ENCODE results near the gene SECISBP2L. TPM values are rescaled to one million over a fixed set of nuclear protein-coding genes. Genes with fewer than 3 reads are reported as not detected.
"Not testable (repeated sequence)": the region's sequence is repeated elsewhere in the genome, so short reads cannot be mapped to it uniquely, and the experiment has no call there.

SECISBP2L gene
- total and polyA plus RNA-seq, 2 experiments from 2014 or later, result 18.6 to 28.3 TPM

DNA sequence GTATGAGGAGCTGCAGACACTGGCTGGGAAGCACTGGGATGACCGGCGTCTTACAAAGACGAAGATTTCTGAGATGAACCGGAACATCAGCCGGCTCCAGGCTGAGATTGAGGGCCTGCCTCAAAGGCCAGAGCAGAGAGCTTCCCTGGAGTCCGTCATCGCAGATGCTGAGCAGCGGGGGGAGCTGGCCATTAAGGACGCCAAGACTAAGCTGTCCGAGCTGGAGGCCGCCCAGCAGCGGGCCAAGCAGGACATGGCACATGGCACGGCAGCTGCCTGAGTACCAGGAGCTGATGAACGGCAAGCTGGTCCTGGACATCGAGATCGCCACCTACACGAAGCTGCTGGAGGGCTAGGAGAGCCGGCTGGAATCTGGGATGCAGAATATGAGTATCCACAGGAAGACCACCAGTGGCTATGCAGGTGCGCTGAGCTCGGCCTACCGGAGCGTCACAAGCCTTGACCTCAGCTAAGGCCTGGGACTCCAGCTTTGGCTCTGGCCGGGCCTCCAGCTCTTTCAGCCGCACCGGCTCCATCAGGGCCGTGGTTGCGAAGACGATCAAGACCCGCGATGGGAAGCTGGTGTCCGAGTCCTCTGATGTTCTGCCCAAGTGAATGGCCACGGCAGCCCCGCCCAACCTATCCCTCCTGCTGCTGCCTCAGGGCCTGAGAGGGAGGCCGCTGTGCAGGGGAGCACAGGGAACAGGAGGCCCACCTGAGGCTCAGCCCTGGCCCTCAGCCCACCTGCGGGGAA lies 73.3 kb downstream of the SECISBP2L start:
- H3K27me3 ChIP-seq (ENCODE audit: insufficient read depth), result 0 out of 2 replicates have a peak, but pooled peaks cover 6% of the 10 kb centered on the region
- H3K4me3 ChIP-seq, result no peak overlapping the region
- no peak overlapping the region for H2AFZ ChIP-seq
- H3K36me3 Mint-ChIP-seq (ENCODE audit: low read depth), result no peaks in the 10 kb centered on the region
- no peaks in the 10 kb centered on the region; the same call in 1 of the 2 replicates for H3K9me2 ChIP-seq (ENCODE audit: insufficient read depth)
- H3K9me3 Mint-ChIP-seq, result no peaks in the 10 kb centered on the region
- no peaks in the 10 kb centered on the region for H3K79me2 ChIP-seq (replicated peaks; ENCODE audit: insufficient read depth)
- no peak overlapping the region for H3K27ac ChIP-seq (ENCODE audit: low read depth)
- H3K36me3 ChIP-seq (ENCODE audit: insufficient read depth), result no peaks in the 10 kb centered on the region
- no peak overlapping the region for H3K27ac Mint-ChIP-seq
- peaks cover 17% of the 10 kb centered on the region for H3K4me1 Mint-ChIP-seq
- H4K20me1 ChIP-seq (replicated peaks; ENCODE audit: insufficient read depth), result no peaks in the 10 kb centered on the region
- no peak overlapping the region for H3K4me3 Mint-ChIP-seq
- H3K27me3 Mint-ChIP-seq (ENCODE audit: insufficient read depth, low read depth, poor library complexity), result peaks cover 10% of the 10 kb centered on the region
- peaks cover 9% of the 10 kb centered on the region; the same call in 1 of the 2 replicates for H3F3A ChIP-seq (replicated peaks; ENCODE audit: low read depth)
- TF ChIP-seq EZH2phosphoT487 (IDR thresholded peaks at IDR 0.05; ENCODE audit: unreplicated experiment) (no peak), ZNF114 (CRISPR knock-in tag; IDR thresholded peaks at IDR 0.05) (no peak), ZNF331 (CRISPR knock-in tag; IDR thresholded peaks at IDR 0.05; ENCODE audit: low read depth) (no peak), EZH2 (IDR thresholded peaks at IDR 0.05; ENCODE audit: low read depth, unreplicated experiment) (no peak), JUNB (IDR thresholded peaks at IDR 0.05; ENCODE audit: unreplicated experiment) (no peak)
- peaks cover 13% of the 10 kb centered on the region for H3K4me1 ChIP-seq (ENCODE audit: insufficient read depth)
- ATAC-seq (no peak), DNase-seq (ENCODE audit: low spot score) (no peak)
- H3K4me2 ChIP-seq, result no peak overlapping the region

DNA sequence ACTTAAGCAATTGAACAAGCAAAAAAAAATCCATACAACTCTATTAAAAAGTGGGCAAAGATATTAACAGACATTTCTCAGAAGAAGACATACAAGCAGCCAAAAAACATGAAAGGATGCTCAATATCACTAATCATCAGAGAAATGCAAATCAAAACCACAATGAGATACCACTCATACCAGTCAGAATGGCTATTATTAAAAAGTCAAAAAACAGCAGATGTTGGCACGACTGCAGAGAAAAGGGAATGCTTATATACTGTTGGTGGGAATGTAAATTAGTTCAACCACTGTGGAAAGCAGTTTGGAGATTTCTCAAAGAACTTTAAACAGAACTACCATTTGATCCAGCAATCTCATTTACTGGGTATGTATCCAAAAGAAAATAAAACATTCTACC lies 75.3 kb downstream of the SECISBP2L start:
- not testable (repeated sequence) for H3K27me3 Mint-ChIP-seq (ENCODE audit: insufficient read depth, low read depth, poor library complexity); H2AFZ ChIP-seq

DNA sequence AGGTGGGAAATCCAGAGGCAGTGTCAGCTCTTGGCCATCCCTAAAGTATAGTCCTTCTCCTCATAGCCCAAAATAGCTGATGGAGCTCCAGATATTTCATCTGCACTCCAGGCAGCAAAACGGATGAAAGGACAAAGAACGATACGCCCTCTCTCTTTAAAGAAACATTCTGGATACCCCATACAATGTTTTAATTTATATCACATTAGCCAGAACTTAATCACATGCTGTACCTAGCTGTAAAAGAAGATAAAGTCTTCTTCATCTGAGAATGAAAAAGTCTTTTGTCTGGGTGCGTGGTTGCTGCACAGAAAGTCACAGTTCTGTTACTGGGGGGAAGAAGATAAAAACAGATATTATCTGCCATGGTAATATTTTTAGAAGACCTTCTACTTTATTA lies 78.2 kb downstream of the SECISBP2L start:
- no peaks in the 10 kb centered on the region for H4K20me1 ChIP-seq (replicated peaks; ENCODE audit: insufficient read depth)
- Mint-ChIP-seq H3K27me3 (ENCODE audit: insufficient read depth, low read depth, poor library complexity) (peaks cover 13% of the 10 kb centered on the region), H3K27ac (no peak overlapping the region), H3K36me3 (ENCODE audit: low read depth) (no peaks in the 10 kb centered on the region), H3K4me3 (no peak overlapping the region), H3K4me1 (peaks cover 12% of the 10 kb centered on the region), H3K9me3 (no peaks in the 10 kb centered on the region)
- no peak overlapping the region for H2AFZ ChIP-seq
- H3K79me2 ChIP-seq (replicated peaks; ENCODE audit: insufficient read depth), result no peaks in the 10 kb centered on the region
- no peak overlapping the region for H3K4me2 ChIP-seq
- ATAC-seq, result no peak
- DNase-seq (ENCODE audit: low spot score), result no peak
- H3K27me3 ChIP-seq (ENCODE audit: insufficient read depth), result peaks cover 4% of the 10 kb centered on the region
- H3K9me2 ChIP-seq (ENCODE audit: insufficient read depth), result no peaks in the 10 kb centered on the region; the same call in 1 of the 2 replicates
- H3K27ac ChIP-seq (ENCODE audit: low read depth), result no peak overlapping the region
- H3K4me3 ChIP-seq, result no peak overlapping the region
- H3F3A ChIP-seq (replicated peaks; ENCODE audit: low read depth), result no peaks in the 10 kb centered on the region
- no peaks in the 10 kb centered on the region for H3K36me3 ChIP-seq (ENCODE audit: insufficient read depth)
- H3K4me1 ChIP-seq (ENCODE audit: insufficient read depth), result peaks cover 6% of the 10 kb centered on the region; the same call in 1 of the 2 replicates
- TF ChIP-seq ZNF331 (CRISPR knock-in tag; IDR thresholded peaks at IDR 0.05; ENCODE audit: low read depth) (no peak), CREB1 (CRISPR knock-in tag; IDR thresholded peaks at IDR 0.05; ENCODE audit: low read depth) (no peak), ZNF114 (CRISPR knock-in tag; IDR thresholded peaks at IDR 0.05) (no peak), EZH2phosphoT487 (IDR thresholded peaks at IDR 0.05; ENCODE audit: unreplicated experiment) (no peak), NANOG (IDR thresholded peaks at IDR 0.05; ENCODE audit: borderline replicate concordance) (no peak)
- TF ChIP-seq, protein P1, sequence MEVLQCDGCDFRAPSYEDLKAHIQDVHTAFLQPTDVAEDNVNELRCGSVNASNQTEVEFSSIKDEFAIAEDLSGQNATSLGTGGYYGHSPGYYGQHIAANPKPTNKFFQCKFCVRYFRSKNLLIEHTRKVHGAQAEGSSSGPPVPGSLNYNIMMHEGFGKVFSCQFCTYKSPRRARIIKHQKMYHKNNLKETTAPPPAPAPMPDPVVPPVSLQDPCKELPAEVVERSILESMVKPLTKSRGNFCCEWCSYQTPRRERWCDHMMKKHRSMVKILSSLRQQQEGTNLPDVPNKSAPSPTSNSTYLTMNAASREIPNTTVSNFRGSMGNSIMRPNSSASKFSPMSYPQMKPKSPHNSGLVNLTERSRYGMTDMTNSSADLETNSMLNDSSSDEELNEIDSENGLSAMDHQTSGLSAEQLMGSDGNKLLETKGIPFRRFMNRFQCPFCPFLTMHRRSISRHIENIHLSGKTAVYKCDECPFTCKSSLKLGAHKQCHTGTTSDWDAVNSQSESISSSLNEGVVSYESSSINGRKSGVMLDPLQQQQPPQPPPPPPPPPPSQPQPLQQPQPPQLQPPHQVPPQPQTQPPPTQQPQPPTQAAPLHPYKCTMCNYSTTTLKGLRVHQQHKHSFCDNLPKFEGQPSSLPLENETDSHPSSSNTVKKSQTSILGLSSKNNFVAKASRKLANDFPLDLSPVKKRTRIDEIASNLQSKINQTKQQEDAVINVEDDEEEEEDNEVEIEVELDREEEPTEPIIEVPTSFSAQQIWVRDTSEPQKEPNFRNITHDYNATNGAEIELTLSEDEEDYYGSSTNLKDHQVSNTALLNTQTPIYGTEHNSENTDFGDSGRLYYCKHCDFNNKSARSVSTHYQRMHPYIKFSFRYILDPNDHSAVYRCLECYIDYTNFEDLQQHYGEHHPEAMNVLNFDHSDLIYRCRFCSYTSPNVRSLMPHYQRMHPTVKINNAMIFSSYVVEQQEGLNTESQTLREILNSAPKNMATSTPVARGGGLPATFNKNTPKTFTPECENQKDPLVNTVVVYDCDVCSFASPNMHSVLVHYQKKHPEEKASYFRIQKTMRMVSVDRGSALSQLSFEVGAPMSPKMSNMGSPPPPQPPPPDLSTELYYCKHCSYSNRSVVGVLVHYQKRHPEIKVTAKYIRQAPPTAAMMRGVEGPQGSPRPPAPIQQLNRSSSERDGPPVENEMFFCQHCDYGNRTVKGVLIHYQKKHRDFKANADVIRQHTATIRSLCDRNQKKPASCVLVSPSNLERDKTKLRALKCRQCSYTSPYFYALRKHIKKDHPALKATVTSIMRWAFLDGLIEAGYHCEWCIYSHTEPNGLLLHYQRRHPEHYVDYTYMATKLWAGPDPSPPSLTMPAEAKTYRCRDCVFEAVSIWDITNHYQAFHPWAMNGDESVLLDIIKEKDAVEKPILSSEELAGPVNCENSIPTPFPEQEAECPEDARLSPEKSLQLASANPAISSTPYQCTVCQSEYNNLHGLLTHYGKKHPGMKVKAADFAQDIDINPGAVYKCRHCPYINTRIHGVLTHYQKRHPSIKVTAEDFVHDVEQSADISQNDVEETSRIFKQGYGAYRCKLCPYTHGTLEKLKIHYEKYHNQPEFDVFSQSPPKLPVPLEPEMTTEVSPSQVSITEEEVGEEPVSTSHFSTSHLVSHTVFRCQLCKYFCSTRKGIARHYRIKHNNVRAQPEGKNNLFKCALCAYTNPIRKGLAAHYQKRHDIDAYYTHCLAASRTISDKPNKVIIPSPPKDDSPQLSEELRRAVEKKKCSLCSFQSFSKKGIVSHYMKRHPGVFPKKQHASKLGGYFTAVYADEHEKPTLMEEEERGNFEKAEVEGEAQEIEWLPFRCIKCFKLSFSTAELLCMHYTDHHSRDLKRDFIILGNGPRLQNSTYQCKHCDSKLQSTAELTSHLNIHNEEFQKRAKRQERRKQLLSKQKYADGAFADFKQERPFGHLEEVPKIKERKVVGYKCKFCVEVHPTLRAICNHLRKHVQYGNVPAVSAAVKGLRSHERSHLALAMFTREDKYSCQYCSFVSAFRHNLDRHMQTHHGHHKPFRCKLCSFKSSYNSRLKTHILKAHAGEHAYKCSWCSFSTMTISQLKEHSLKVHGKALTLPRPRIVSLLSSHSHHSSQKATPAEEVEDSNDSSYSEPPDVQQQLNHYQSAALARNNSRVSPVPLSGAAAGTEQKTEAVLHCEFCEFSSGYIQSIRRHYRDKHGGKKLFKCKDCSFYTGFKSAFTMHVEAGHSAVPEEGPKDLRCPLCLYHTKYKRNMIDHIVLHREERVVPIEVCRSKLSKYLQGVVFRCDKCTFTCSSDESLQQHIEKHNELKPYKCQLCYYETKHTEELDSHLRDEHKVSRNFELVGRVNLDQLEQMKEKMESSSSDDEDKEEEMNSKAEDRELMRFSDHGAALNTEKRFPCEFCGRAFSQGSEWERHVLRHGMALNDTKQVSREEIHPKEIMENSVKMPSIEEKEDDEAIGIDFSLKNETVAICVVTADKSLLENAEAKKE (CRISPR knock-in tag; IDR thresholded peaks at IDR 0.05), result no peak
- TF ChIP-seq, protein P2, sequence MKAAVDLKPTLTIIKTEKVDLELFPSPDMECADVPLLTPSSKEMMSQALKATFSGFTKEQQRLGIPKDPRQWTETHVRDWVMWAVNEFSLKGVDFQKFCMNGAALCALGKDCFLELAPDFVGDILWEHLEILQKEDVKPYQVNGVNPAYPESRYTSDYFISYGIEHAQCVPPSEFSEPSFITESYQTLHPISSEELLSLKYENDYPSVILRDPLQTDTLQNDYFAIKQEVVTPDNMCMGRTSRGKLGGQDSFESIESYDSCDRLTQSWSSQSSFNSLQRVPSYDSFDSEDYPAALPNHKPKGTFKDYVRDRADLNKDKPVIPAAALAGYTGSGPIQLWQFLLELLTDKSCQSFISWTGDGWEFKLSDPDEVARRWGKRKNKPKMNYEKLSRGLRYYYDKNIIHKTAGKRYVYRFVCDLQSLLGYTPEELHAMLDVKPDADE (IDR thresholded peaks at IDR 0.05), result no peak

More for the DNA sequence above, 75.3 kb downstream of the SECISBP2L start:
- H3K36me3 Mint-ChIP-seq (ENCODE audit: low read depth); H3K4me2 ChIP-seq; H3K27ac ChIP-seq (ENCODE audit: low read depth); H3K79me2 ChIP-seq (replicated peaks; ENCODE audit: insufficient read depth); H3K9me2 ChIP-seq (ENCODE audit: insufficient read depth); H3K4me3 Mint-ChIP-seq; ATAC-seq; H3K4me3 ChIP-seq; H4K20me1 ChIP-seq (replicated peaks; ENCODE audit: insufficient read depth); H3K27ac Mint-ChIP-seq; H3F3A ChIP-seq (replicated peaks; ENCODE audit: low read depth); DNase-seq (ENCODE audit: low spot score); H3K9me3 Mint-ChIP-seq; H3K27me3 ChIP-seq (ENCODE audit: insufficient read depth); H3K4me1 ChIP-seq (ENCODE audit: insufficient read depth); H3K36me3 ChIP-seq (ENCODE audit: insufficient read depth): not testable (repeated sequence)
- H3K4me1 Mint-ChIP-seq, result peaks cover 11% of the 10 kb centered on the region
